HepG2 (cell line): ENCODE measurements around the gene MEAK7. TPM values are rescaled to one million over a fixed set of nuclear protein-coding genes. Genes with fewer than 3 reads are reported as not detected.

ENCODE experiments used
- ASH2L ChIP-seq: fragments of 300-600, 200-600 bp; sonication (generic); IDR thresholded peaks from 2 replicates; pipeline ENCODE4 v1.7.0; 2017; ENCODE audit warnings: low read depth, mild to moderate bottlenecking, moderate library complexity, mixed read lengths, low read length; ENCODE audit not compliant: insufficient read length
- BRCA1 ChIP-seq: sonication (generic); formaldehyde crosslinking; IDR thresholded peaks from 2 replicates; pipeline ENCODE4 v1.4.0; 2020; ENCODE audit warnings: missing genetic modification reagents
- CHCHD3 ChIP-seq: sonication (generic); formaldehyde crosslinking; IDR thresholded peaks from 2 replicates; pipeline ENCODE4 v1.8.0; 2022; ENCODE audit warnings: mild to moderate bottlenecking, missing genetic modification reagents, moderate library complexity
- CREB1 ChIP-seq, 2 experiments: fragments of 450-650 bp in 1 of 2; IDR thresholded peaks; 2 replicates each; pipeline ENCODE4 v1.6.1; 2016 to 2017; ENCODE audit warnings: control low read depth in 1 of 2, mild to moderate bottlenecking in 1 of 2, missing compliant biosample characterization in 1 of 2, missing genetic modification characterization in 1 of 2
- CREM ChIP-seq, 2 experiments: sonication (generic) in 1 of 2; formaldehyde crosslinking in 1 of 2; IDR thresholded peaks; 2 replicates each; pipeline versions ENCODE4 v1.4.0 to v1.6.1; 2016 to 2020; ENCODE audit warnings: antibody characterized with exemption in 1 of 2, mild to moderate bottlenecking in 1 of 2, missing genetic modification reagents in 1 of 2
- DR1 ChIP-seq: sonication (generic); formaldehyde crosslinking; IDR thresholded peaks from 2 replicates; pipeline ENCODE4 v1.8.0; 2021; ENCODE audit warnings: mild to moderate bottlenecking, missing genetic modification reagents, inconsistent platforms
- EZH2 ChIP-seq: conservative IDR thresholded peaks from 2 replicates; pipeline ENCODE4 v1.6.1; 2012; ENCODE audit warnings: mild to moderate bottlenecking, low read depth, low read length, moderate library complexity
- GTF2F1 ChIP-seq: fragments of 150-350 bp; IDR thresholded peaks from 2 replicates; pipeline ENCODE4 v1.6.1; 2014; ENCODE audit warnings: low read length
- PHF21A ChIP-seq: sonication (generic); formaldehyde crosslinking; IDR thresholded peaks from 2 replicates; pipeline ENCODE4 v1.5.0; 2020; ENCODE audit warnings: mild to moderate bottlenecking, missing genetic modification reagents
- REXO4 ChIP-seq: sonication (generic); formaldehyde crosslinking; IDR thresholded peaks from 2 replicates; pipeline ENCODE4 v1.8.0; 2022; ENCODE audit warnings: missing genetic modification reagents, mild to moderate bottlenecking, borderline replicate concordance
- SMC3 ChIP-seq: IDR thresholded peaks from 2 replicates; pipeline ENCODE4 v1.6.1; 2011; ENCODE audit warnings: low read length, improper control_type of control experiment
- SPEN ChIP-seq: sonication (generic); formaldehyde crosslinking; IDR thresholded peaks from 2 replicates; pipeline ENCODE4 v1.5.1; 2020; ENCODE audit warnings: low read depth, mild to moderate bottlenecking, missing genetic modification reagents
- SRSF4 ChIP-seq: fragments of 200-400 bp; formaldehyde crosslinking; IDR thresholded peaks from one replicate; pipeline ENCODE4 v1.6.1; 2018; ENCODE audit warnings: mild to moderate bottlenecking, low read depth, low read length, moderate library complexity; ENCODE audit not compliant: poor library complexity, severe bottlenecking
- SRSF9 ChIP-seq: fragments of 200-400 bp; formaldehyde crosslinking; IDR thresholded peaks from 2 replicates; pipeline ENCODE4 v1.6.1; 2018; ENCODE audit warnings: borderline replicate concordance, mild to moderate bottlenecking, low read depth, low read length; ENCODE audit not compliant: insufficient read depth, poor library complexity, severe bottlenecking
- TBP ChIP-seq: sonication (generic); formaldehyde crosslinking; IDR thresholded peaks from 2 replicates; pipeline ENCODE4 v1.5.0; 2020; ENCODE audit warnings: missing genetic modification reagents
- TSC22D2 ChIP-seq: sonication (generic); formaldehyde crosslinking; IDR thresholded peaks from 2 replicates; pipeline ENCODE4 v1.5.1; 2020; ENCODE audit warnings: missing genetic modification reagents, mild to moderate bottlenecking, borderline replicate concordance
- ZBTB20 ChIP-seq: sonication (generic); formaldehyde crosslinking; IDR thresholded peaks from 2 replicates; pipeline ENCODE4 v1.8.1; 2023; ENCODE audit warnings: missing genetic modification reagents, low read depth, mild to moderate bottlenecking, borderline replicate concordance
- ZNF563 ChIP-seq: sonication (generic); formaldehyde crosslinking; IDR thresholded peaks from 2 replicates; pipeline ENCODE4 v1.8.0; 2022; ENCODE audit warnings: mild to moderate bottlenecking, moderate library complexity, missing genetic modification reagents
- ZNF567 ChIP-seq: sonication (generic); formaldehyde crosslinking; IDR thresholded peaks from 2 replicates; pipeline ENCODE4 v1.8.1; 2023; ENCODE audit warnings: mild to moderate bottlenecking, missing genetic modification reagents, borderline replicate concordance
- ZNF652 ChIP-seq: IDR thresholded peaks from 2 replicates; pipeline ENCODE4 v1.6.1; 2016; ENCODE audit warnings: low read depth, borderline replicate concordance
- polyA plus RNA-seq, 8 experiments: library from polyadenylated mRNA; depleted of rRNA in 3 of 8; stranded (reverse) in 7 of 8; unstranded in 1 of 8; fragments of >200 nt; fragmentation: Illumina TruSeq in 4 of 8; extraction: Trizol in 4 of 8; gene quantifications; 2 replicates each; pipeline versions ENCODE4 v1.2.1 to v1.2.3, GENCODE V29; 2011 to 2016; ENCODE audit warnings: low read depth in 4 of 8, missing spikeins in 1 of 8, mixed read lengths in 1 of 8; ENCODE audit not compliant: insufficient read depth in 1 of 8
- total RNA-seq, 5 experiments: library from RNA; depleted of rRNA; stranded (reverse); fragments of >200 nt; fragmentation: Illumina TruSeq; extraction: Trizol; gene quantifications; 2 replicates each; pipeline ENCODE4 v1.2.3, GENCODE V29; 2016; ENCODE audit warnings: low read depth in 1 of 5
- TF ChIP-seq, protein P1 (sequence below): sonication (generic); formaldehyde crosslinking; IDR thresholded peaks from 2 replicates; pipeline ENCODE4 v1.8.1; 2023; ENCODE audit warnings: missing genetic modification reagents, mild to moderate bottlenecking, borderline replicate concordance
- TF ChIP-seq, protein P2 (sequence below): sonication (generic); formaldehyde crosslinking; IDR thresholded peaks from 2 replicates; pipeline ENCODE4 v1.4.0; 2020; ENCODE audit warnings: mild to moderate bottlenecking, missing genetic modification reagents
- TF ChIP-seq, protein P3 (sequence below): sonication (generic); formaldehyde crosslinking; IDR thresholded peaks from 2 replicates; pipeline ENCODE4 v1.4.0; 2020; ENCODE audit warnings: missing genetic modification reagents
- TF ChIP-seq, protein P4 (sequence below): sonication (generic); formaldehyde crosslinking; IDR thresholded peaks from 2 replicates; pipeline ENCODE4 v1.4.0; 2020; ENCODE audit warnings: mild to moderate bottlenecking, missing genetic modification reagents

MEAK7 gene
- total and polyA plus RNA-seq, 2 of the 13 experiments (the other 11 are each of a cell fraction or from before 2014, with no cell fraction given): 11.8 to 14.7 TPM

DNA sequence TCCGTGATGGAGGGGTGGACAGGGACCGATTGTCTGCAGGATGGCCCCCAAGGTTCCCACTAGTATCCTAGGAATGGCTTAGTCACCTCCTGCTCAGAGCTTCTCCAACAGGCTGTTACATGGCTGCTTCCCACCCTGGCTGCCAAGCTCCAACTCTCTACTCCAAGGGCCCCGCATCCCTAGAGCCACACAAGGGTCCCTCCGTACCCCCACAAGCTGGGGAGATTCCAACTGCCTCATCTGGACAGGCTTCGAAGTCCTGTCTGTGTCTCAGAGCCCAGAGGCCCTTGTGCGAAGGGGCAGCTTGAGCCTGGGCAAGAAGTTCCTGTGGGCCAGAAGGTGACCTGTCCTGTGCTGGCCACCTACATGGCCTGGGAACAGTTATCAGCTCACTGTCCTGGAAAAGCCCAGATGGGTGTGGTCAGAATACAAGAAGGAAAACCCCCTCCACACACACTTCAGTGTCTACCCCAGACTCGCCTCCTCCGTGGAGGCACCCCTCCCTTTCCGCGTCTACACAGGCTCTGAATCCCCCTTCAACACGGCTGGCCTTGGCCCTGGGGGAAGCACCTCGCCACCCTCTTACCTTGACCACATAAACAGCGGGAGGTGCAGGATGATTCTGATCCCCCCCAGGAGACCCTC lies 586 bp downstream of the MEAK7 start (continued):
- TF ChIP-seq REXO4 (CRISPR knock-in tag) (no peak), ASH2L (no peak), SRSF9 (no peak), PHF21A (CRISPR knock-in tag) (no peak), ZNF652 (CRISPR knock-in tag) (no peak), ZNF567 (CRISPR knock-in tag) (peak; percentile 45; the same call in 1 of the 2 replicates), CREB1 (IDR thresholded peaks at IDR 0.05) (no peak), CREB1 (CRISPR knock-in tag; IDR thresholded peaks at IDR 0.05) (no peak), TBP (CRISPR knock-in tag) (no peak), EZH2 (no peak), CHCHD3 (no peak), ZNF563 (CRISPR knock-in tag) (no peak), TSC22D2 (CRISPR knock-in tag) (no peak), BRCA1 (no peak), ZBTB20 (CRISPR knock-in tag) (no peak), GTF2F1 (no peak), SPEN (no peak; the same call in 1 of the 2 replicates), SRSF4 (no peak), DR1 (no peak), CREM (IDR thresholded peaks at IDR 0.05) (no peak), CREM (CRISPR knock-in tag; IDR thresholded peaks at IDR 0.05) (no peak), SMC3 (no peak)
- TF ChIP-seq, protein P1, sequence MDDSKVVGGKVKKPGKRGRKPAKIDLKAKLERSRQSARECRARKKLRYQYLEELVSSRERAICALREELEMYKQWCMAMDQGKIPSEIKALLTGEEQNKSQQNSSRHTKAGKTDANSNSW (CRISPR knock-in tag): no peak
- TF ChIP-seq, protein P2, sequence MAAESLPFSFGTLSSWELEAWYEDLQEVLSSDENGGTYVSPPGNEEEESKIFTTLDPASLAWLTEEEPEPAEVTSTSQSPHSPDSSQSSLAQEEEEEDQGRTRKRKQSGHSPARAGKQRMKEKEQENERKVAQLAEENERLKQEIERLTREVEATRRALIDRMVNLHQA (CRISPR knock-in tag): no peak
- TF ChIP-seq, protein P3, sequence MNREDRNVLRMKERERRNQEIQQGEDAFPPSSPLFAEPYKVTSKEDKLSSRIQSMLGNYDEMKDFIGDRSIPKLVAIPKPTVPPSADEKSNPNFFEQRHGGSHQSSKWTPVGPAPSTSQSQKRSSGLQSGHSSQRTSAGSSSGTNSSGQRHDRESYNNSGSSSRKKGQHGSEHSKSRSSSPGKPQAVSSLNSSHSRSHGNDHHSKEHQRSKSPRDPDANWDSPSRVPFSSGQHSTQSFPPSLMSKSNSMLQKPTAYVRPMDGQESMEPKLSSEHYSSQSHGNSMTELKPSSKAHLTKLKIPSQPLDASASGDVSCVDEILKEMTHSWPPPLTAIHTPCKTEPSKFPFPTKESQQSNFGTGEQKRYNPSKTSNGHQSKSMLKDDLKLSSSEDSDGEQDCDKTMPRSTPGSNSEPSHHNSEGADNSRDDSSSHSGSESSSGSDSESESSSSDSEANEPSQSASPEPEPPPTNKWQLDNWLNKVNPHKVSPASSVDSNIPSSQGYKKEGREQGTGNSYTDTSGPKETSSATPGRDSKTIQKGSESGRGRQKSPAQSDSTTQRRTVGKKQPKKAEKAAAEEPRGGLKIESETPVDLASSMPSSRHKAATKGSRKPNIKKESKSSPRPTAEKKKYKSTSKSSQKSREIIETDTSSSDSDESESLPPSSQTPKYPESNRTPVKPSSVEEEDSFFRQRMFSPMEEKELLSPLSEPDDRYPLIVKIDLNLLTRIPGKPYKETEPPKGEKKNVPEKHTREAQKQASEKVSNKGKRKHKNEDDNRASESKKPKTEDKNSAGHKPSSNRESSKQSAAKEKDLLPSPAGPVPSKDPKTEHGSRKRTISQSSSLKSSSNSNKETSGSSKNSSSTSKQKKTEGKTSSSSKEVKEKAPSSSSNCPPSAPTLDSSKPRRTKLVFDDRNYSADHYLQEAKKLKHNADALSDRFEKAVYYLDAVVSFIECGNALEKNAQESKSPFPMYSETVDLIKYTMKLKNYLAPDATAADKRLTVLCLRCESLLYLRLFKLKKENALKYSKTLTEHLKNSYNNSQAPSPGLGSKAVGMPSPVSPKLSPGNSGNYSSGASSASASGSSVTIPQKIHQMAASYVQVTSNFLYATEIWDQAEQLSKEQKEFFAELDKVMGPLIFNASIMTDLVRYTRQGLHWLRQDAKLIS: no peak
- TF ChIP-seq, protein P4, sequence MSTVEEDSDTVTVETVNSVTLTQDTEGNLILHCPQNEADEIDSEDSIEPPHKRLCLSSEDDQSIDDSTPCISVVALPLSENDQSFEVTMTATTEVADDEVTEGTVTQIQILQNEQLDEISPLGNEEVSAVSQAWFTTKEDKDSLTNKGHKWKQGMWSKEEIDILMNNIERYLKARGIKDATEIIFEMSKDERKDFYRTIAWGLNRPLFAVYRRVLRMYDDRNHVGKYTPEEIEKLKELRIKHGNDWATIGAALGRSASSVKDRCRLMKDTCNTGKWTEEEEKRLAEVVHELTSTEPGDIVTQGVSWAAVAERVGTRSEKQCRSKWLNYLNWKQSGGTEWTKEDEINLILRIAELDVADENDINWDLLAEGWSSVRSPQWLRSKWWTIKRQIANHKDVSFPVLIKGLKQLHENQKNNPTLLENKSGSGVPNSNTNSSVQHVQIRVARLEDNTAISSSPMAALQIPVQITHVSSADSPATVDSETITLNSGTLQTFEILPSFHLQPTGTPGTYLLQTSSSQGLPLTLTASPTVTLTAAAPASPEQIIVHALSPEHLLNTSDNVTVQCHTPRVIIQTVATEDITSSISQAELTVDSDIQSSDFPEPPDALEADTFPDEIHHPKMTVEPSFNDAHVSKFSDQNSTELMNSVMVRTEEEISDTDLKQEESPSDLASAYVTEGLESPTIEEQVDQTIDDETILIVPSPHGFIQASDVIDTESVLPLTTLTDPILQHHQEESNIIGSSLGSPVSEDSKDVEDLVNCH (CRISPR knock-in tag): no peak
